Daoy (cell line): ENCODE data around the gene VAT1L. TPM values are rescaled to one million over a fixed set of nuclear protein-coding genes. Genes with fewer than 3 reads are reported as not detected.
"Not testable (repeated sequence)": the region's sequence is repeated elsewhere in the genome, so short reads cannot be mapped to it uniquely, and the experiment has no call there.

Experiments used
- DNase-seq: peaks from one replicate; pipeline ENCODE4 v3.0.0-alpha.2; 2015; ENCODE audit warnings: low read depth
- total RNA-seq: library from RNA; depleted of rRNA; stranded (reverse); fragments of >200 nt; shearing (Covaris generic); gene quantifications from 2 replicates; pipeline ENCODE4 v1.2.3, GENCODE V29; 2014; rRNA removed

Gene VAT1L
- total RNA-seq, 1 experiment from 2014 or later, result 1.7 TPM

- no peak for DNase-seq
Observed at GRCh38 chr16:77991701-77992100, 203.3 kb downstream of the VAT1L start.

- not testable (repeated sequence) for DNase-seq
Observed at GRCh38 chr16:77992381-77992780, 204.0 kb downstream of the VAT1L start.

GRCh38 chr16:77993111-77993985, 205.0 kb downstream of the VAT1L start:
- peak; percentile 53 for DNase-seq

GRCh38 chr16:77995843-77996455, 207.6 kb downstream of the VAT1L start:
- DNase-seq, result no peak

- DNase-seq, result no peak
Observed at GRCh38 chr16:77998350-77999023, 210.1 kb downstream of the VAT1L start.

GRCh38 chr16:78001451-78002025, 213.2 kb downstream of the VAT1L start:
- no peak for DNase-seq

GRCh38 chr16:78002915-78003538, 214.7 kb downstream of the VAT1L start:
- peak; percentile 86 for DNase-seq

DNA sequence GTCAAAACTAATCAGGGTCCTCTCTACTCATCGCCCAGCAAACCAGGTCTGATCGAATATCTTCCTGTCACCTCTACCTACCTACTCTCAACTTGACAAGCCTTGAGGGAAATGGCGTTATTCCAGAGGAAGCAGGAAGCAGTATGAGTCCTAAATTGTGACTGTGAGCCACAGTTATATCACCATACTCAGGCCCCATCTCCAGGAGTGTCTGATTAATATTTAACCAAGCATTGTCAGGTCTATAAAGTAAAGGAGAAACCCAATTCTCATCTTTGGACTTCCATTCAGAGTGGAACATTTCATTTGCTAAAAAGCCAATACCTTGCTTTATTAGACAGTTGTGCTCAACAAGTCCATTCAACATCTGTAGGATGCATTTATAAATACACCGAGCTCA, 216.2 kb downstream of the VAT1L start:
- DNase-seq, result no peak

DNA sequence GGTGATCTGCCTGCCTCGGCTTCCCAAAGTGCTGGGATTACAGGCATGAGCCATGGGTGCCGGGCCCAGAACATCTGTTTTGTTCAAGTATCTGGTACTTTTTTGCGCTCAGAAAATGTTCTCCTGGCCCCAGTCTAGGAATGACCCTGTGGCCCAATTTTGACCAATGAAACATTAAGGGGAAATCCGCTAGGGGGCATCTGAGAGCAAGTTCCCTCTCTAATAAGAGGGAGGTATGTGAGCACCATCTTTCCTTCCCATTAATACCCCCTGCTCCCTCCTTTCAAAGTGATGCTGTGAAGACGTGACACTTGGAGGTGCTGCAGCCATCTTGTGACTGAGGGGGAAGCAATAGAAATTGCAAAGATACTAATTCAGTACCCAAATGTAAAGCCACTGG, 217.5 kb downstream of the VAT1L start:
- DNase-seq, result peak; percentile 17

DNA sequence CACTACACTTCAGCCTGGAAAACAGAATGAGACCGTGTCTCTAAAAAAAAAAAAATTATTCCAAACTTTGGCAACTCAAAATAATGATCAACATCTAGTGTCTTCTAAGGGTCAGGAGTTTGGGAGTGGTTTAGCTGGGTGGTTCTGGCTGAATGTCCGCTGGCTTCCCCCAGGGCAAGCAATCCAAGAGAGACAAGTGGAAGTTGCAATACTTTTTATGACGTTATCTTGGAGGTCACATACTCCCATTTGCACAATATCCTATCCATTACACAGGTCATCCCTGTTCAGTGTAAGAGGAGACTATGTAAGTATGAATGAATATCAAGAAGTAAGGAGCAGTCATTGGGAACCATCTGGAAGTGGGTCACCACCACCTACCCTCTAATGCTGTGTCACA, 218.8 kb downstream of the VAT1L start:
- DNase-seq, result no peak

DNA sequence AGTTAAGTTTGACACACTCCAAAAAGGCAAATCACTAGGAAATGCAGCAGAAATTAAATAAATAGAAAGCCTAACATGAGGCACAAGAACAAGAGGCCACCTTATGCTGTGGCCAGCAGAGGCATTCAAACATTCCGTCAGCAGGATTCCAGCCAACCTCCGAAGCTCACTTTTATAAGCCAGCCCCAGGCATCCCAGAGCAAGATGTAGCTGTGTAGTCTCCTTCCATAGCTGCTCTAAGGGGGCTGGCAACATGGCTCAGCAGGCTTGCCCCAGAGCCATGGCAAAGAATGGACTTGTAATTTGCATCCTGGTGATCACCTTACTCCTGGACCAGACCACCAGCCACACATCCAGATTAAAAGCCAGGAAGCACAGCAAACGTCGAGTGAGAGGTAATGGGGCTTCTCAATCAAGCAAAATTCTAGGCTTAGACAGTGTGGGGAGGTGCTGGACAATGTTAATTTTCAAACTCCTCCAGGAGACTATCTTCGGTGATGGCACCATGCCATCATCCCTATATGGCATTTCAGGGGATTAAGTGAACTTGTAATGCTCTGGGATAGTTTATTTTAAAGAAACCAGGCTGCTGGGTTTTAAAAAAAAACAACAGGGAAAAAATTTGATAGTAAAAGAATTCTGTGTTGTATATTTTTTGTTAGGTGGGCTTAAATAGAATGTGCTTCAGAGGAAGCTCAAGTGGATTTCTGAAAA, 234.1 kb downstream of the VAT1L start, which contains the start of gene CLEC3A:
Gene CLEC3A, plus strand, starts transcription at position 202 of the 714 bp plus-strand sequence. Its CDS starts 79 bp downstream, at position 281.
- DNase-seq, result no peak

- no peak for DNase-seq
Observed at GRCh38 chr16:78024159-78024558, 235.8 kb downstream of the VAT1L start.

DNA sequence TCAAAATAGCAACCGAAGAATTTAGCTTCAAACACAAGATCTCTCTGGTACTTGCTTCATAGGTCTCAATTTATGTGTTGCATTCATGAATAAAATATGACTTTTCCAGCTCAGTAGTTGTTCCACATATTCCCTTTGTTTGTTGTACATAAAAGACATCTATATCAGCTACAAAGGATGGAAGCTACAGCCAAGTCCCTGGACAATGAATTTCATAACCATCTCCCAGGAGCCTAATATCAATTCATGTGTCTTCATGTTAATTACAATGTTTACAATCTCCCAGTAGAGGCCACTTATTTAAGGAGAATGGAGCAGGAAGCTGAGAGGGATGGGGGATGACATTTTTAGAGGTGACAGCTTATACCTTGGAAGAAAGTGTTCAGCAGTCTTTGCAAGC, 237.3 kb downstream of the VAT1L start:
- DNase-seq, result no peak

- DNase-seq, result no peak
Observed at GRCh38 chr16:78028018-78028417, 239.7 kb downstream of the VAT1L start.

Other genes starting within 250 kb of the VAT1L start
- 0.51 and 4.5 TPM in 2 replicates for gene NUDT7, start 66.0 kb upstream of the VAT1L start, total RNA-seq
- gene CLEC3A, start 234.0 kb downstream of the VAT1L start, total RNA-seq, result not detected in 2 replicates